Smooth muscle cell (in vitro differentiated cells): ENCODE results near the gene FANCG. TPM values are rescaled to one million over a fixed set of nuclear protein-coding genes. Genes with fewer than 3 reads are reported as not detected.

Source experiments
- DNase-seq: peaks from one replicate; lab custom pipeline; 2025; ENCODE audit not compliant: unreplicated experiment; lab: John Stamatoyannopoulos, UW
- H2AFZ ChIP-seq: fragments of 200-600 bp; sonication (generic); 2 replicates; pipeline ENCODE4 v1.6.0; 2016; ENCODE audit warnings: antibody characterized with exemption, low read depth, mild to moderate bottlenecking
- H3F3A ChIP-seq: fragments of 200-600 bp; sonication (generic); 2 replicates; pipeline ENCODE4 v1.6.0; 2017; ENCODE audit warnings: antibody characterized with exemption, low read depth
- H3K27ac ChIP-seq: fragments of 200-600 bp; sonication (generic); 2 replicates; pipeline ENCODE4 v1.5.1; 2016; ENCODE audit warnings: low read depth, mild to moderate bottlenecking
- H3K27me3 ChIP-seq: fragments of 200-600 bp; sonication (generic); 2 replicates; pipeline ENCODE4 v1.6.1; 2016; ENCODE audit warnings: low read depth, mild to moderate bottlenecking
- H3K36me3 ChIP-seq: fragments of 200-600 bp; sonication (generic); 2 replicates; pipeline ENCODE4 v1.5.1; 2016; ENCODE audit warnings: low read depth
- H3K4me1 ChIP-seq: fragments of 200-600 bp; sonication (generic); 2 replicates; pipeline ENCODE4 v1.5.1; 2016; ENCODE audit warnings: low read depth
- H3K4me2 ChIP-seq: fragments of 200-600 bp; sonication (generic); 2 replicates; pipeline ENCODE4 v1.6.0; 2016; ENCODE audit warnings: mild to moderate bottlenecking
- H3K4me3 ChIP-seq: fragments of 200-600 bp; sonication (generic); 2 replicates; pipeline ENCODE4 v1.5.1; 2016; ENCODE audit warnings: mild to moderate bottlenecking
- H3K79me2 ChIP-seq: fragments of 200-600 bp; sonication (generic); 2 replicates; pipeline ENCODE4 v1.6.0; 2016; ENCODE audit warnings: low read depth, mild to moderate bottlenecking
- H3K9ac ChIP-seq: fragments of 200-600 bp; sonication (generic); 2 replicates; pipeline ENCODE4 v1.6.0; 2016; ENCODE audit warnings: low read depth
- H3K9me3 ChIP-seq: fragments of 200-600 bp; sonication (generic); replicated peaks from 2 replicates; pipeline ENCODE4 v1.5.1; 2016; ENCODE audit warnings: low read depth
- H4K20me1 ChIP-seq: fragments of 200-600 bp; sonication (generic); 2 replicates; pipeline ENCODE4 v1.6.0; 2016; ENCODE audit warnings: low read depth
- WGBS: methylation state at CpG from one replicate; pipeline ENCODE4 v1.1.7; 2016; ENCODE audit warnings: low lambda C conversion rate; 5-methylcytosine and 5-hydroxymethylcytosine counted together
- polyA plus RNA-seq: library from polyadenylated mRNA; unstranded; fragments of >200 nt; fragmentation: Nextera tagmentation; extraction: Ambion mirVana; gene quantifications from 2 replicates; pipeline ENCODE4 v1.2.1, GENCODE V29; 2016
- total RNA-seq: library from RNA; depleted of rRNA; stranded (reverse); fragments of >200 nt; gene quantifications from 2 replicates; pipeline ENCODE4 v1.2.3, GENCODE V29; 2014
- TF ChIP-seq, protein P1 (sequence below): fragments of 200-600 bp; sonication (generic); IDR thresholded peaks from 2 replicates; pipeline ENCODE4 v1.5.1; 2017; ENCODE audit warnings: borderline replicate concordance, mild to moderate bottlenecking, antibody characterized with exemption; ENCODE audit not compliant: insufficient read depth, poor library complexity, severe bottlenecking

FANCG gene
- total and polyA plus RNA-seq, 2 experiments from 2014 or later = 13.0 to 19.0 TPM

DNA sequence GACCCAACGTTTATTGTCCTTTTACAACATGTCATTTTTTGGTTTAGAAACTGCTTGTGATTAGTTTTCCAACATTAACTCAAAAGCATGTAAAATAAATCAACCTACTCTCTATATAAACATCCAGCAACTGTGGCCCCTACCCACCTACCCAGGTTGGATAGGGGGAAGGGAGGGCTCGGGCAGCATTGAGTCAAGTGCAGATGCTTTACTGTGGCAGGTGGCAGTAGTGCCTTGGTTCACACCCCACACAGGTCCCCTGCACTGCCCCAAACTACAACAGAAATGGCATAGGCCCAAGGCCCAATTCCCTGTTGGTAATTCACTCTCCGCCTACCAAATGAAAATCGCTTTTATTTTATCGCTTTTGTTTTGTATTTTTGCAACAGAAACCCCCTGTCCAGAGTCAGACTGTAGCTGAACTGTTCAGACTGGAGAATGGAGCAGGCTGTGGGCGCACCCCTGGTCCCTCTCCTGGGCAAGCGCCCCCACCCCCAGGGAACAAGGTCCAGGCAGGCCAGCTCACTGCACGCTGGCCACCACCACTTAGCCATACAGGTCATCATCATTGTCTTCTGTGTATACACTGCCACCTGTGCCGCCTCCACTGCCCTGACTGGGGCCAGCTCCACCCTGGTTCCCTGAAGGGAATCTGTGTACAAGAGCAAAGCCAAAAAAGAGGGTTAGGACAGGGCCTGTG, 23.0 kb downstream of the FANCG start:
- Histone ChIP-seq H3F3A (peaks cover 21% of the 10 kb centered on the region), H3K4me3 (no peak overlapping the region), H3K9me3 (no peaks in the 10 kb centered on the region), H4K20me1 (peaks cover 78% of the 10 kb centered on the region), H2AFZ (no peak overlapping the region), H3K79me2 (peaks cover 6% of the 10 kb centered on the region), H3K4me2 (no peak overlapping the region), H3K4me1 (no peaks in the 10 kb centered on the region), H3K27me3 (no peaks in the 10 kb centered on the region), H3K27ac (no peak overlapping the region), H3K9ac (no peak overlapping the region), H3K36me3 (peaks cover 45% of the 10 kb centered on the region)
- WGBS = 96% methylated on average over 9 of the region's 9 CpGs
- TF ChIP-seq, protein P1, sequence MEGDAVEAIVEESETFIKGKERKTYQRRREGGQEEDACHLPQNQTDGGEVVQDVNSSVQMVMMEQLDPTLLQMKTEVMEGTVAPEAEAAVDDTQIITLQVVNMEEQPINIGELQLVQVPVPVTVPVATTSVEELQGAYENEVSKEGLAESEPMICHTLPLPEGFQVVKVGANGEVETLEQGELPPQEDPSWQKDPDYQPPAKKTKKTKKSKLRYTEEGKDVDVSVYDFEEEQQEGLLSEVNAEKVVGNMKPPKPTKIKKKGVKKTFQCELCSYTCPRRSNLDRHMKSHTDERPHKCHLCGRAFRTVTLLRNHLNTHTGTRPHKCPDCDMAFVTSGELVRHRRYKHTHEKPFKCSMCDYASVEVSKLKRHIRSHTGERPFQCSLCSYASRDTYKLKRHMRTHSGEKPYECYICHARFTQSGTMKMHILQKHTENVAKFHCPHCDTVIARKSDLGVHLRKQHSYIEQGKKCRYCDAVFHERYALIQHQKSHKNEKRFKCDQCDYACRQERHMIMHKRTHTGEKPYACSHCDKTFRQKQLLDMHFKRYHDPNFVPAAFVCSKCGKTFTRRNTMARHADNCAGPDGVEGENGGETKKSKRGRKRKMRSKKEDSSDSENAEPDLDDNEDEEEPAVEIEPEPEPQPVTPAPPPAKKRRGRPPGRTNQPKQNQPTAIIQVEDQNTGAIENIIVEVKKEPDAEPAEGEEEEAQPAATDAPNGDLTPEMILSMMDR = no peak
- DNase-seq = no peak

DNA sequence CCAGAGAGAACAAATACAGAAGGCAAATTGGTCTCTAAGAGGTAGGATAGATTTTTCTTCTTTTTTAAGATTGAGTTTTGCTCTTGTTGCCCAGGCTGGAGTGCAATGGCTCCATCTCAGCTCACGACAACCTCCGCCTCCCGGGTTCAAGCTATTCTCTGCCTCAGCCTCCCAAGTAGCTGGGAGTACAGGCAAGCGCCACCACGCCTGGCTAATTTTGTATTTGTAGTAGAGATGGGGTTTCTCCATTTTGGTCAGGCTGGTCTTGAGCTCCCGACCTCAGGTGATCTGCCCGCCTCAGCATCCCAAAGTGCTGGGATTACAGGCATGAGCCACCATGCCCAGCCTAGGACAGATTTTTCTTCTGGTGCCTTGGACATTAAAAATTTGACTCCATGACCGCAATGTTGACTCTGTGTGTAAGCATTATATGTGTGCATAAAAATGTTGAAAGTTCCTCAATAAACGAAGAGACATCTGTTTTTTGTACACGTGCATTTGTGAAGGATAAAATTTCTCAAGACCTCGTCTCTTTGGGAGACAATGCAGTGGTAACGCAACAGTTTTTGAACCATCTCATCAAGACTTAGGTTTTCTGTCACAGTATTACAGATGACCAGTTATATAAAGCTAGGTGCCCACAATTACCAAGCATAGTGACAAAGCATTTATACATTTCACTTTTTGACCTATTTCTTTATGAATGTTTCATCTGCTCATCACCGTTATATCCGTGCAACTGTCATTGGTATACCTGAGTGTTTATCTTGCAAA, 24.7 kb downstream of the FANCG start:
- WGBS = 97% methylated on average over 14 of the region's 14 CpGs
- Histone ChIP-seq H3K27ac (no peak overlapping the region), H3K36me3 (peaks cover 28% of the 10 kb centered on the region), H3K4me1 (no peaks in the 10 kb centered on the region), H3F3A (peaks cover 13% of the 10 kb centered on the region), H3K27me3 (no peaks in the 10 kb centered on the region), H3K4me3 (no peak overlapping the region), H2AFZ (no peak overlapping the region), H3K4me2 (no peak overlapping the region), H3K79me2 (no peaks in the 10 kb centered on the region), H4K20me1 (peaks cover 71% of the 10 kb centered on the region), H3K9me3 (no peaks in the 10 kb centered on the region), H3K9ac (no peak overlapping the region)
- DNase-seq = no peak
- TF ChIP-seq, protein P1 = no peak

DNA sequence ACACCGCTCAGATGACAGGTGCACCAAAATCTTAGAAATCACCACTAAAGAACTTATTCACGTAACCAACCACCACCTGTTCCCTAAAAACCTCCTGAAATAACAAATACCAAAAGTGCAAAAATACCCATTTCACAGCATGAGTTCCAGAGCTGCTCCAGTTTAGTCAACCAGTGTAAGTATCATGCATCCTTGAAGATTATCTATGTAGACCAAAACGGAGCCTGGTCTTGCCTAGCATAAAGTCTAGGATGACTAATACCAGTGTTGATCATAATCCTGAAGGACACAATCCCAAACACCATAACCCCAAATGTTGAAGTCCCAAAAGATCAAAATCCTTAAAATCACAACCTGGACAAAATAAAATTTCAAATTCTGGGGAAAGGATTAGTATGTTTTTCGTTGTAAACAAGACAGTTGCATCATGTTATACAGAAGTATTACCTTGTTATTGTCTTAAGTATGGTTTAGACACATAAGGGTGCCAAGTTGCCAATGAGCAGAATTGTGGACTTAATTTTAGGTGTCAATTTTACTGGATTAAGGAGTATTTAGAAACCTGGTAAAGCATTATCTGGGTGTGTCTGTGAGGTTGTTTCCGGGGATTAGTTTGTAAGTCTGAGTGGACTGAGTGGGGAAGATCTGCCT, 25.4 kb downstream of the FANCG start:
- no peaks in the 10 kb centered on the region for H3K4me1 ChIP-seq
- H3K4me2 ChIP-seq = no peak overlapping the region
- peaks cover 64% of the 10 kb centered on the region for H4K20me1 ChIP-seq
- H3K27ac ChIP-seq = no peak overlapping the region
- no peaks in the 10 kb centered on the region for H3K79me2 ChIP-seq
- H3F3A ChIP-seq = peaks cover 7% of the 10 kb centered on the region
- H3K27me3 ChIP-seq = no peaks in the 10 kb centered on the region
- no peak overlapping the region for H3K4me3 ChIP-seq
- DNase-seq = no peak
- H2AFZ ChIP-seq = no peak overlapping the region
- H3K9me3 ChIP-seq = no peaks in the 10 kb centered on the region
- TF ChIP-seq, protein P1 = no peak
- H3K9ac ChIP-seq = no peak overlapping the region
- peaks cover 22% of the 10 kb centered on the region for H3K36me3 ChIP-seq
- 56% methylated on average over 5 of the region's 5 CpGs for WGBS
